Epithelial cell of esophagus (primary cell): ENCODE data around the gene ADIG.

Experiments used
- DNase-seq: peaks from one replicate; pipeline ENCODE4 v3.0.0; 2010; ENCODE audit warnings: low read depth
- H3K4me3 ChIP-seq: 2 replicates; pipeline ENCODE4 v1.5.1; 2011; ENCODE audit warnings: mild to moderate bottlenecking, low read length, control low read depth
- TF ChIP-seq, protein P1 (sequence below): IDR thresholded peaks from 2 replicates; pipeline ENCODE4 v1.5.1; 2011; ENCODE audit warnings: low read depth, mild to moderate bottlenecking, low read length, control low read depth, inconsistent platforms; ENCODE audit not compliant: insufficient read depth; ENCODE audit errors: missing control alignments

The ADIG gene

DNA sequence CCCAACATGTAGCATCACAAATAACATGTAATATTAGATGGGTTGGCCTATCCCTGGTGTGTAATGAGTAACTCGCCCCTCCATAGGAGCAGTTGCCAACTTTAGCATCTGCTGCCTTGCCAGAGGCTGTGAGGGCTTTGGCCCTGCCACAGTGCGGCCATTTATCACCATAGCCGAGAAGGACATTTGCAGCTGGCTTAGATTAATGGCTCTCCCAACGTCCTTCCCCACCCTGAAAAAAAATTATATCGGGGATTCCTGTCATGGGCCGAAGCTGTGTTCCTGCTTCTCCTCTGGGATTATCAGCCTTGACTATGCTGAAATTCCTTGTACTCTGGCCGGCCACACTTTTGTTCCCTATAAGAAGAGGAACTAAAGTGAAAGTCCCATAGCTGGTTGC, 7.6 kb upstream of the ADIG start:
- TF ChIP-seq, protein P1, sequence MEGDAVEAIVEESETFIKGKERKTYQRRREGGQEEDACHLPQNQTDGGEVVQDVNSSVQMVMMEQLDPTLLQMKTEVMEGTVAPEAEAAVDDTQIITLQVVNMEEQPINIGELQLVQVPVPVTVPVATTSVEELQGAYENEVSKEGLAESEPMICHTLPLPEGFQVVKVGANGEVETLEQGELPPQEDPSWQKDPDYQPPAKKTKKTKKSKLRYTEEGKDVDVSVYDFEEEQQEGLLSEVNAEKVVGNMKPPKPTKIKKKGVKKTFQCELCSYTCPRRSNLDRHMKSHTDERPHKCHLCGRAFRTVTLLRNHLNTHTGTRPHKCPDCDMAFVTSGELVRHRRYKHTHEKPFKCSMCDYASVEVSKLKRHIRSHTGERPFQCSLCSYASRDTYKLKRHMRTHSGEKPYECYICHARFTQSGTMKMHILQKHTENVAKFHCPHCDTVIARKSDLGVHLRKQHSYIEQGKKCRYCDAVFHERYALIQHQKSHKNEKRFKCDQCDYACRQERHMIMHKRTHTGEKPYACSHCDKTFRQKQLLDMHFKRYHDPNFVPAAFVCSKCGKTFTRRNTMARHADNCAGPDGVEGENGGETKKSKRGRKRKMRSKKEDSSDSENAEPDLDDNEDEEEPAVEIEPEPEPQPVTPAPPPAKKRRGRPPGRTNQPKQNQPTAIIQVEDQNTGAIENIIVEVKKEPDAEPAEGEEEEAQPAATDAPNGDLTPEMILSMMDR: no peak

DNA sequence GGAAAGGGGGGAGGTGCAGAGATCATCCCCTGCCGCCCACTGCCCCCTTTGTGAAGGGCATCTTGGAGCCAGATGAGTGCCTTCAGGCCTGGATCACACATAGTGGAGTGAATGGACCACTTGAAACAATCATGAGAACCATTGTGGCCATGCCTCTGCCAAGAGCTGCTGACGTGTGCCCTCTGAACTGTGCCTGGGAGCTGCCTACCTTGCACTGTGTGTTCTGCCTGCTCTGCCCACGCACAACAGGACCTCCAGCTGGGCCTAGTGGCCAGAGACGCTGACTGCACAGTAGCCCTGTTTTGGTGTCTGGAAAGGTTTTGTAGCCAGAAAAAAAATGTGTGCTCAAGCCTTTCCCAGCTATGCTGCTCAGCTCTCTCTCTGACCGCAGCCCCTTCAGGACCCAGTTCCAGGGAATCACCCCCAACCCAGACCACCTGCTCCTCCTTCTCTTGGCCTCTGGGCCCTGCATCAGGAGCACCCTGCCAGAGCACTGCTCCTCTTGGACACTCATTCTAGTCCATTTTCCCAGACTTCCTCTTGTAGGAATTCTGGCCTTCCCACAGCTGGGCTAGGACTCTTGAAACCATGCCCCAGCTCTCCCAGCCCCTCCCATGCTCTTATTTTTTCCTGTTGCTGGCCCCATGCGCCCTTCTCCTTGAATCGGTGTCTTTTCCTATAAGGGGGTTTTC, 1.6 kb upstream of the ADIG start:
- no peak overlapping the region for H3K4me3 ChIP-seq
- no peak for DNase-seq
- TF ChIP-seq, protein P1: no peak

More for the DNA sequence above, 7.6 kb upstream of the ADIG start:
- no peak overlapping the region for H3K4me3 ChIP-seq
- DNase-seq: no peak

DNA sequence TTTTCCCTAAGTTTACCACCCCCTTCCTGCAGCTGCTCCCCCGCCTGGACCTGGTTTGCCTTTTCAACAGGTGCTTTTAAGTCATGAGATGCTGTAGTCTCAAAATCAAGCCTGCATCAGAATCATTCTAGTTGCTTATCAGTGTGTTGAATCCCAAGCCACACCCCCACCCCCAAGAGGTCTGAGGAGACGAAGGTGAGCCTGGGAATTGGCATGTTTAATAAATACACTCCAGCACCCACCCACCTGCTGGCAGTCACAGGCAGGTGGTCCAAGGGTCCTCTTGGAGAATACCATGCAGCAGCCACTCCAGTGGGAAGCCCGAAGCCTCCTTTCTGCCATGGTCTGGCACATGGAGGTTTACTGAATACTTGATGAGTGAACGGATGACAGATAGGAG, 1.1 kb upstream of the ADIG start:
- TF ChIP-seq, protein P1: no peak
- H3K4me3 ChIP-seq: no peak overlapping the region
- no peak for DNase-seq

DNA sequence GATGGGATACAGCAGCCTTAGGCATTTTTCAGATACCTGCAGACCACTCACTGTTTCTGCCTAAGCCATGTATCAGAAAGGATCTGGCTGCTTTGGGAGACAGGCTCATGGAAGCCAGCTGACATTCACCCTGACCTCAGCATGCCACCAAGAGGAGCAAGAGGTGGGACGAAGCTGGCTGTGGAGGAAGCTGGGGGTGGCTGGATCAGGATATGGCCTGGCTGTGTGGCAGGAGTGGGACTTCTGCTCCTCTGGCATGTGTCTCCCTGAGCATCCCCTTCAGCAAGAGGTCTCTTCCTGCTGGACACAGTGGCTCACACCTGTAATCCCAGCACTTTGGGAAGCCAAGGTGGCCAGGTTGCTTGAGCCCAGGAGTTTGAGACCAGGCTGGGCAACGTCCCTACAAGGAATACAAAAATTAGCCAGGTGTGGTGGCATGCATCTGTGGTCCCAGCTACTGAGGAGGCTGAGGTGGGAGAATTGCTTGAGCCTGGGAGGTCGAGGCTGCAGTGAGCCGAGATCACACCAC, 897 bp downstream of the ADIG start:
- TF ChIP-seq, protein P1: no peak
- DNase-seq: no peak
- H3K4me3 ChIP-seq: no peak overlapping the region

DNA sequence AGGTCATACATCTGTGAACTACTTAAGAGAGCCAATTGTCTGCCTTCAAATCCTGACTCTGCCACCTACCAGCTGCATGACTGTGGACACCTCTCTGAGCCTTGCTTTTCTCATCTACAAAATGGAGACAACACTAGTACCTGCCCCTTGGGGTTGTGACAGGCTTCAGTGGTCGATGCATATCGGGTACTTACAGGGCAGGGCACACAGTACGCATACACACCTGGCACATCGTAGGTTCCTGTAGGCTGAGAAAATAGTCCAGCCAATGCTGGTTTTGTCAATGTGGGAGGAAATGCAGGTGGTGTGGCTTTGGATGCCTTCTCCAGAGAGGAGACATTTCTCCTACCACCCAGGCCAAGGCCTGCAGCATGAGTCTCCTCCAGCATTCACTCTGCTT, 2.3 kb downstream of the ADIG start:
- TF ChIP-seq, protein P1: no peak
- no peak for DNase-seq
- no peak overlapping the region for H3K4me3 ChIP-seq

DNA sequence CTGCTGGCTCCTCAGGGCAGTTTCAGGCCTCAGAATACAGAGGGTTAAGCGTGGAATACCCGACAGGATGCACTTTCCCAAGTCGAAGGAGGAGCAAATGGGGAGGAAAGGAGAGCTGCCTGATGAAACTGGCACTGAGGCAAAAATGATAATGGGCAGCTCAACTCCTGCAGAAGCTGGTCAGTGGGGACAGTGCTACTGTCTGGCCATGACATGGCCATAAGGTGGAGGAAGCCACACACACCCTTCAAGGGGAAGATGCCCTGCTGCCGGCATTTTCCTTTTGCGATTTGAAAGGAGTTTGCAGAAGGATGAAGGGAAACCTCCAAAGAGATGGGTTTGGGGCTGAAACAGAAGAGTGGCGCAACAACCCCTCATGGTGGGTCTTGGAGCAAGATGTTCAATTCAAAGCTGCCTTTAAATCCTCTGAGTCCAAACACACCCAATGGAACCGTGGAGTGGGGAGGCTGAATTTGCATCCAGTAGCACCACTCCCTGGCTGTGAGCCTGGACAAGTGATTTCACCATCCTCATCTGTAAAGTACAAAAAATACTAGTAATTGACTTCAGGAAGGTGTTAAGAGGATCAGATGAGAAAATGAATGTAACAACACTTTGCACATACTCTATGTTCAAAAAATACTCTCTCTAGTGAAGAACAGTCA, 3.2 kb downstream of the ADIG start:
- no peak overlapping the region for H3K4me3 ChIP-seq
- DNase-seq: no peak
- TF ChIP-seq, protein P1: no peak
